Measurements from ENCODE around the gene MYOZ1.

The MYOZ1 gene

DNA sequence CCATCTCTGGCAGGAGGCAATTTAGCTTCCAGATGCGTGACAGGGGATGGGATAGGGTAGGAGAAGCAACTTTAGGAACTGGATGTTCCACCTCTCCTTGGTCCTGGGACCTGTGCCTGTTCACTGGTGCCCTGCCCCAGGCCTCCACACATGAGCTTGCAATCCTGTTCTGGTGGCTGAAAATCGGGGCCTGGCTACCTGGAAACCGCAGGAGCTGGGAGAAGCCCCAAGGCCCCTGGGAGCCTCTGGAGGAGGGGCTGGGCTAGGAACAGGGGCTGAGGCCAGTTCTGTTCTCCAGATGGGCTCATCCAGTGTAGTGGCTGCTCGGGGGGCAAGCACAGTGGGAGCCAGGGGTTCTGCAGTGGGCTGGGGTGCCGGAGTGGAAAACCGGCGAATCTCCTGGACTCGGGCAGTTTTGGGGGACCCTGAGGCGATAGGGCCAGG, 5.3 kb upstream of the MYOZ1 start:
- H3K4me1 ChIP-seq (ENCODE audit: control insufficient read depth, insufficient read depth, low read length), result peaks cover 31% of the 10 kb centered on the region

DNA sequence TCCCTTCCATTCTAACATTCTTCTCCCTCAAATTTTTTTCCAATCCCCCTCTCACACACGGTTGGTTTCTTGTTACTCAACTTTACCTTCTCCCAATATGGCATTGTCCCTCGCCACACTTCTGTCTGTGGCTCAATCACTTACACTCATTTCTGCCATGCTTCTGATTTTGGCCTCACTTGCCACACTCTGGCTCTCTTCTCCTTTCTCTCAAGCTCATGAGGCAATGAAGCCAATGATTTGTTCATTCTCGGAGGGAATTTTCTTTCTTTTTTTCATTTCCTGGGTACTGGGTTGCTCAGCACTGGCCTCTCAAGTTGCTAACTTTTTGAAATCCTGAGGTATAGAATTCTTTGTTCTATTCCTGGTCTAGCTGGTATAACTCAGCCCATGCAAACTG, 4.0 kb upstream of the MYOZ1 start:
- no peak overlapping the region for H3K27ac ChIP-seq (ENCODE audit: low read depth, low read length)
- no peaks in the 10 kb centered on the region for H3K36me3 ChIP-seq (ENCODE audit: control insufficient read depth, insufficient read depth, low read length)
- H3K9me3 ChIP-seq (ENCODE audit: control insufficient read depth, insufficient read depth, low read depth, low read length), result no peaks in the 10 kb centered on the region
- no peak overlapping the region for H3K9ac ChIP-seq (ENCODE audit: low read length)
- H3K4me1 ChIP-seq (ENCODE audit: control insufficient read depth, insufficient read depth, low read length), result peaks cover 33% of the 10 kb centered on the region
- no peaks in the 10 kb centered on the region for H3K27me3 ChIP-seq (ENCODE audit: control insufficient read depth, insufficient read depth, low read length)
- no peak overlapping the region for H3K4me3 ChIP-seq (ENCODE audit: low read depth, low read length)

More for the DNA sequence above, 5.3 kb upstream of the MYOZ1 start:
- Histone ChIP-seq H3K27ac (ENCODE audit: low read depth, low read length) (no peak overlapping the region), H3K36me3 (ENCODE audit: control insufficient read depth, insufficient read depth, low read length) (no peaks in the 10 kb centered on the region), H3K27me3 (ENCODE audit: control insufficient read depth, insufficient read depth, low read length) (no peaks in the 10 kb centered on the region), H3K4me3 (ENCODE audit: low read depth, low read length) (peak overlapping the region; percentile 75), H3K9me3 (ENCODE audit: control insufficient read depth, insufficient read depth, low read depth, low read length) (no peaks in the 10 kb centered on the region), H3K9ac (ENCODE audit: low read length) (no peak overlapping the region)

DNA sequence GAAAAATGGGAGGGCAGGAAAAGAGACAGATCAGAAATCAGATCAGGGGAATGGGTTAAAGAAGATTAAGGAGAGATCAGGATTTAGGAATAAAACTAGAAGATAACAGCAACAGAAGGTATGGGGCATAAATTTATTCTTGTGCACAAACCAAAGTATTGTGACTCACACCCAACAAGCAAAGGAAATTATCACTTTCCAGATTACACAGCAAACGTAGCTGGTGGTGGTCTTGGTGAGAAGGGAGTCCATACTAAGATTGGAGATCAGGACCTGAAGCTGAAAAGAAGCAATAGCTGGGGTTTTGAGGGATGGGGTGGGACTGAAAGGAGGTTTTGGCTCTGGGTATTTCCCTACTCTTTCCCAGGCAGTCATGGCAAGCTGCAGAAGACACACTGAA, 3.5 kb upstream of the MYOZ1 start:
- peaks cover 31% of the 10 kb centered on the region for H3K4me1 ChIP-seq (ENCODE audit: control insufficient read depth, insufficient read depth, low read length)
- H3K36me3 ChIP-seq (ENCODE audit: control insufficient read depth, insufficient read depth, low read length), result no peaks in the 10 kb centered on the region
- H3K9ac ChIP-seq (ENCODE audit: low read length), result no peak overlapping the region
- H3K27me3 ChIP-seq (ENCODE audit: control insufficient read depth, insufficient read depth, low read length), result no peaks in the 10 kb centered on the region
- no peak overlapping the region for H3K27ac ChIP-seq (ENCODE audit: low read depth, low read length)
- H3K4me3 ChIP-seq (ENCODE audit: low read depth, low read length), result no peak overlapping the region
- H3K9me3 ChIP-seq (ENCODE audit: control insufficient read depth, insufficient read depth, low read depth, low read length), result no peaks in the 10 kb centered on the region

DNA sequence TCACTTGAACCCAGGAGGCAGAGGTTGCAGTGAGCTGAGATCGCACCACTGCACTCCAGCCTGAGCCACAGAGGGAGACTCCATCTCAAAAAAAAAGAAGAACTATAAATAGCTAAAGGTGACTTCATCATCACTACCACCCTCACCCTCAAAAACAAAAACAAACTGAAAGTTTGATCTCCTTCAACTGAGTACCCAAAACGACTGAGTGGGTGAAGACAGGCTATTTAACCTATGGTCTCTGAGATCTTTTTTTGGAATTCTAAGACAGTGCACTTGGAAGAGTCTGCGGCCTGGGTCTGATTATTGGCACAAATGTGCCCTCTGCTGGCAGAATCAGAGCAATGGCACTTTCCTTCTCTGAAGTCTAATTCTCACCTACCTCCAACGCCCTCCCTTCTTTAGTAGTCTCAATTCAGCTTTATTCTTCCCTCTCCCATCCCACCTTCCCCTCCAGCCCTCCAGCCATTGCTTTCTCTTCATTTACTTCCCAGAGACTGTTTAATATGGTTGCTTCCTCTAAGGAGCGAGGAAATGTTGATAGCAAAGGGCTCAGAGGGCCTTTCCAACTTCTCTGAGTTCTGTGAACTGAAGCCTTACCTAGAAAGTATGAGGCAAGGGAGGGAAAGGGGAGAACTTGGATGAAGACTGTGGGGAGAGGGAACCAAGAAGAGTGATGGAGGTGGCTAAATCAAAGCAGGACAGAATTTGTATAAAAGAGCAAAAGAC, 2.9 kb upstream of the MYOZ1 start:
- Histone ChIP-seq H3K27ac (ENCODE audit: low read depth, low read length) (no peak overlapping the region), H3K9ac (ENCODE audit: low read length) (no peak overlapping the region), H3K4me3 (ENCODE audit: low read depth, low read length) (no peak overlapping the region), H3K9me3 (ENCODE audit: control insufficient read depth, insufficient read depth, low read depth, low read length) (no peaks in the 10 kb centered on the region), H3K27me3 (ENCODE audit: control insufficient read depth, insufficient read depth, low read length) (no peaks in the 10 kb centered on the region), H3K36me3 (ENCODE audit: control insufficient read depth, insufficient read depth, low read length) (no peaks in the 10 kb centered on the region), H3K4me1 (ENCODE audit: control insufficient read depth, insufficient read depth, low read length) (peaks cover 26% of the 10 kb centered on the region)

DNA sequence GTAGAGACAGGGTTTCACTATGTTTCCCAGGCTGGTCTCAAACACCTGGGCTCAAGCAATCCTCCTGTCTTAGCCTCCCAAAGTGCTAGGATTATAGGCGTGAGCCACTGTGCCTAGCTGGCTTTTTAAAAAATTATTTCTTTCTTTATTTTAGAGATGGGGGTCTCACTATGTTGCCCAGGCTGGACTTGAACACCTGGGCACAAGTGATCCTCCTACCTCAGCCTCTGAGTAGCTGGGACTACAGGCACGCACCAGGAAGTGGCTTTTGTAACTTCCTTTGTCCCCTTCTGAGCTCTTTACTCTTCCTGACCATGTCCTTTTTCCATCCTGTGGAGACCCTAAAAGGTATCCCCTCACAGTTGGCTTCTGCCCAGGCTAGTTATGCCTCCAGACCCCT, 2.1 kb upstream of the MYOZ1 start:
- no peak overlapping the region for H3K4me3 ChIP-seq (ENCODE audit: low read depth, low read length)
- H3K9ac ChIP-seq (ENCODE audit: low read length), result no peak overlapping the region
- H3K36me3 ChIP-seq (ENCODE audit: control insufficient read depth, insufficient read depth, low read length), result no peaks in the 10 kb centered on the region
- H3K4me1 ChIP-seq (ENCODE audit: control insufficient read depth, insufficient read depth, low read length), result peaks cover 19% of the 10 kb centered on the region
- no peaks in the 10 kb centered on the region for H3K27me3 ChIP-seq (ENCODE audit: control insufficient read depth, insufficient read depth, low read length)
- H3K9me3 ChIP-seq (ENCODE audit: control insufficient read depth, insufficient read depth, low read depth, low read length), result no peaks in the 10 kb centered on the region
- H3K27ac ChIP-seq (ENCODE audit: low read depth, low read length), result no peak overlapping the region

DNA sequence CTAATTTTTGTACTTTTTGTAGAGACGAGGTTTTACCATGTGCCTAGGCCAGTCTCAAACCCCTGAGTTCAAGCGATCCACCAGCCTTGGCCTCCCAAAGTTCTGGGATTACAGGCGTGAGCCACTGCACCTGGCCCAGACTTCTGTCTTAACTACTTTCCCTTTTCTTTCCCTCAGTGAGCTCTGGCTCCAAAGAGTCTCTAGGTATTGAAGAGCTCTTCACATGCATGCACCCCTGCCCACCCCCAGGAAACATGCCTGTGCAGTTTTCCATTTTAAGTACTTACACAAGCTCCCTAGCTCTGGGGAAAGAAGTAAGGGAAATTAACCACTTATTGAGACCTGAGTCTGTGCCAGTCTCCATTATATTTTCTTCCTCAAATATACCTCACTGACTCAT, 2.0 kb downstream of the MYOZ1 start:
- Histone ChIP-seq H3K27ac (ENCODE audit: low read depth, low read length) (no peak overlapping the region), H3K27me3 (ENCODE audit: control insufficient read depth, insufficient read depth, low read length) (no peaks in the 10 kb centered on the region), H3K36me3 (ENCODE audit: control insufficient read depth, insufficient read depth, low read length) (no peaks in the 10 kb centered on the region), H3K9ac (ENCODE audit: low read length) (no peak overlapping the region), H3K4me3 (ENCODE audit: low read depth, low read length) (no peak overlapping the region), H3K4me1 (ENCODE audit: control insufficient read depth, insufficient read depth, low read length) (peaks cover 5% of the 10 kb centered on the region; the same call in 1 of the 2 replicates), H3K9me3 (ENCODE audit: control insufficient read depth, insufficient read depth, low read depth, low read length) (no peaks in the 10 kb centered on the region)

DNA sequence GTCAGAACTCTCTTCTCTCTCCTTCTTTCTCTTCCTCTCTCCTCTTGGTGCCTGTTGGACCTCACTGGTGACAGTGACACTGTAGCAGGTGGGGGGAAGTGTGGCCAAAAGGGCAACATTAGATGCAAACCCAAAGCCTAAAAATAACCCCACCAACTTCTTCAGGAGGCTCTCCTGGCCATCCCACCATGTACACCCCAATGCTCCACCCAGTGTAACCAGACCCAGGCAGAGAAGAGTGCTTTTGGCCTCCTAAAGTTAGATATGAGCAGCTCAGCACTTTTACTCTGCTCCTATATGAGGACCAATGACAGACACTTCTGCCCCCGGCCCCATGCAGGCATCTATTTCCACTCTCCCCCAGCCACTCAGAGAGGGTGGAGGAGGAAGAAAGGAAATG, 5.5 kb downstream of the MYOZ1 start:
- Histone ChIP-seq H3K9ac (ENCODE audit: low read length) (no peak overlapping the region), H3K36me3 (ENCODE audit: control insufficient read depth, insufficient read depth, low read length) (no peaks in the 10 kb centered on the region), H3K27ac (ENCODE audit: low read depth, low read length) (no peak overlapping the region), H3K27me3 (ENCODE audit: control insufficient read depth, insufficient read depth, low read length) (no peaks in the 10 kb centered on the region), H3K4me1 (ENCODE audit: control insufficient read depth, insufficient read depth, low read length) (no peaks in the 10 kb centered on the region), H3K9me3 (ENCODE audit: control insufficient read depth, insufficient read depth, low read depth, low read length) (no peaks in the 10 kb centered on the region), H3K4me3 (ENCODE audit: low read depth, low read length) (no peak overlapping the region)

DNA sequence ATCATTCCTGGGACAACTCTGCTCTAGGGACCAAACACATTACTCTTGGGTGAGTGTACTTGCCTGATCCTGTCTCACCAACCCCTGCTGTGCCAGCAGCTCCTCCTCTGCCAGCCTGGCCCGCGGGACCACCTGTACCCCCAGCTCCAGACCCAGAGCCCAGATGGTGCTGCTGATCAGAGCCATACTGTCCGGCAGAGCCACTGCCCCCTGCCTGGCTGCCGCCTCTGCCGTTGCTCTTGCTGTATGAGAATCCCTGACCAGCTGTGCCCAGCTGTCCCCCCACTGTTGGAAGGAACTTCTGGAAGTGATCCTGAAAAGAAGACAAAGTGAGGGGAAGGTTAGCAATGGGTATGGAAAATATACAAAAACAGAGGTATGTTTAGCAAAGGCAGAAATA, 6.9 kb downstream of the MYOZ1 start:
- no peaks in the 10 kb centered on the region for H3K27me3 ChIP-seq (ENCODE audit: control insufficient read depth, insufficient read depth, low read length)
- H3K27ac ChIP-seq (ENCODE audit: low read depth, low read length), result no peak overlapping the region
- no peak overlapping the region for H3K4me3 ChIP-seq (ENCODE audit: low read depth, low read length)
- no peaks in the 10 kb centered on the region for H3K4me1 ChIP-seq (ENCODE audit: control insufficient read depth, insufficient read depth, low read length)
- H3K9me3 ChIP-seq (ENCODE audit: control insufficient read depth, insufficient read depth, low read depth, low read length), result no peaks in the 10 kb centered on the region
- H3K36me3 ChIP-seq (ENCODE audit: control insufficient read depth, insufficient read depth, low read length), result no peaks in the 10 kb centered on the region
- H3K9ac ChIP-seq (ENCODE audit: low read length), result no peak overlapping the region

DNA sequence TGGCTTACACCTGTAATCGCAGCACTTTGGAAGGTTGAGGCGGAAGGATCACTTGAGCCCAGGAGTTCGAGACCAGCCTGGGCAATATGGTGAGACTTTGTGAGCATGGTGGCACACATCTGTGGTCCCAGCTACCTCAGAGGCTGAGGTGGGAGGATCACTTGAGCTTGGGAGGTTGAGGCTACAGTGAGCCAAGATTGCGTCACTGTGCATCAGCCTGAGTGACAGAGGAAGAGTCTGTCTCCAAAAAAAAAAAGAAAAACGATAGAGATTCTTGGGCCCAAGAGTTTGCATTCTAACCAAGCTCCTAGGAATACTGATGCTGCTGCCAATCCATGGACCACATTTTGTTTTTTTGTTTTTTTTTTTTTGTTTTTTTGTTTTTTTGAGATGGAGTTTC, 12.1 kb downstream of the MYOZ1 start:
- no peak overlapping the region for H3K4me3 ChIP-seq (ENCODE audit: low read depth, low read length)
- H3K4me1 ChIP-seq (ENCODE audit: control insufficient read depth, insufficient read depth, low read length), result no peaks in the 10 kb centered on the region
- no peaks in the 10 kb centered on the region for H3K27me3 ChIP-seq (ENCODE audit: control insufficient read depth, insufficient read depth, low read length)
- no peaks in the 10 kb centered on the region for H3K9me3 ChIP-seq (ENCODE audit: control insufficient read depth, insufficient read depth, low read depth, low read length)
- H3K36me3 ChIP-seq (ENCODE audit: control insufficient read depth, insufficient read depth, low read length), result no peaks in the 10 kb centered on the region
- no peak overlapping the region for H3K9ac ChIP-seq (ENCODE audit: low read length)
- H3K27ac ChIP-seq (ENCODE audit: low read depth, low read length), result no peak overlapping the region

DNA sequence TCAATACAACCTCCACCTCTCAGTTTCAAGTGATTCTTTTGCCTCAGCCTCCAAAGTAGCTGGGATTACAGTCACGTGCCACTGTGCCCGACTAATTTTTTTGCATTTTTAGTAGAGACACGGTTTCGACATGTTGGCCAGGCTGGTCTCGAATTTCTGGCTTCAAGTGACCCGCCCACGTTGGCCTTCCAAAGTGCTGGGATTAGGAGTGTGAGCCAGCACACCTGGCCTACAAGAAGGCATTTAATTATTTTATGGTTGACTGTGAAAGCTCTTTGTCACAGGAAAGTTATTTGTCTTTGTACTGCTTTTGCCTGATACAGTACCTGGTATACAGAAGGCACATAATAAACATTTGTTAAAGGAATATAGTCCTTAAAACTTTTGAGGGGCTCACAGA, 12.9 kb downstream of the MYOZ1 start:
- Histone ChIP-seq H3K27me3 (ENCODE audit: control insufficient read depth, insufficient read depth, low read length) (no peaks in the 10 kb centered on the region), H3K4me3 (ENCODE audit: low read depth, low read length) (no peak overlapping the region), H3K9me3 (ENCODE audit: control insufficient read depth, insufficient read depth, low read depth, low read length) (no peaks in the 10 kb centered on the region), H3K4me1 (ENCODE audit: control insufficient read depth, insufficient read depth, low read length) (no peaks in the 10 kb centered on the region), H3K36me3 (ENCODE audit: control insufficient read depth, insufficient read depth, low read length) (no peaks in the 10 kb centered on the region), H3K9ac (ENCODE audit: low read length) (no peak overlapping the region), H3K27ac (ENCODE audit: low read depth, low read length) (no peak overlapping the region)

DNA sequence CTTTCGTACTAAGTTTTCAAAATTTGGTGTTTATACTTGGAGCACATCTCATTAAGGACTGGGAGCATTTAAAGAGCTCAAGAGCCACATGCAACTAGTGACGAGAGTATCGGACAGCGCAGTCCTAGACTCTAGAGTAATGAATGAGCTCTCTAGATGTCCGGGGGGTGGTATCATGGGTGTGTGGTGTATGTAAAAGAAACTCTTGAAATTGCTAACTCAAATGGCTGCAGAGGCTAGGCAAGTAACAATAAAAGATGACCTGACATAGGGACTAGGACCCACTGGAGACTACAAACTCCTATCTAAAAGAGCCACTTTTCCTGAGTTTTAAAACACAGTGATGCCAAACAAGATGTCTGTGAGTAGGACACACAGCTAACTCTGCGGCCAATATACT, 14.0 kb downstream of the MYOZ1 start:
- H3K27me3 ChIP-seq (ENCODE audit: control insufficient read depth, insufficient read depth, low read length), result no peaks in the 10 kb centered on the region
- H3K9me3 ChIP-seq (ENCODE audit: control insufficient read depth, insufficient read depth, low read depth, low read length), result no peaks in the 10 kb centered on the region
- H3K36me3 ChIP-seq (ENCODE audit: control insufficient read depth, insufficient read depth, low read length), result no peaks in the 10 kb centered on the region
- H3K27ac ChIP-seq (ENCODE audit: low read depth, low read length), result no peak overlapping the region
- H3K9ac ChIP-seq (ENCODE audit: low read length), result no peak overlapping the region
- no peaks in the 10 kb centered on the region for H3K4me1 ChIP-seq (ENCODE audit: control insufficient read depth, insufficient read depth, low read length)
- no peak overlapping the region for H3K4me3 ChIP-seq (ENCODE audit: low read depth, low read length)
